ENCODE data around the gene FABP2.
"Not testable (repeated sequence)": the region's sequence is repeated elsewhere in the genome, so short reads cannot be mapped to it uniquely, and the experiment has no call there.

The FABP2 gene

GRCh38 chr4:119353364-119353763, 31.4 kb upstream of the FABP2 start:
- H3K36me3 ChIP-seq (ENCODE audit: control insufficient read depth in 1 of 2, insufficient read depth in 2 of 2, low read length in 2 of 2); H3K9me3 ChIP-seq (ENCODE audit: control insufficient read depth in 1 of 2, low read length in 2 of 2); H3K27me3 ChIP-seq (ENCODE audit: control insufficient read depth in 1 of 2, insufficient read depth in 2 of 2, low read length in 2 of 2); H3K4me3 ChIP-seq (ENCODE audit: low read depth in 1 of 2, low read length in 2 of 2); H3K27ac ChIP-seq (ENCODE audit: low read depth, low read length); H3K4me1 ChIP-seq (ENCODE audit: control insufficient read depth in 1 of 2, insufficient read depth in 2 of 2, low read length in 2 of 2); H3K9ac ChIP-seq (ENCODE audit: low read depth in 1 of 2, low read length in 2 of 2): not testable (repeated sequence)

- H3K27ac ChIP-seq (ENCODE audit: low read depth, low read length); H3K27me3 ChIP-seq (ENCODE audit: control insufficient read depth in 1 of 2, insufficient read depth in 2 of 2, low read length in 2 of 2); H3K4me1 ChIP-seq (ENCODE audit: control insufficient read depth in 1 of 2, insufficient read depth in 2 of 2, low read length in 2 of 2); H3K9ac ChIP-seq (ENCODE audit: low read depth in 1 of 2, low read length in 2 of 2); H3K4me3 ChIP-seq (ENCODE audit: low read depth in 1 of 2, low read length in 2 of 2); H3K9me3 ChIP-seq (ENCODE audit: control insufficient read depth in 1 of 2, low read length in 2 of 2); H3K36me3 ChIP-seq (ENCODE audit: control insufficient read depth in 1 of 2, insufficient read depth in 2 of 2, low read length in 2 of 2): not testable (repeated sequence)
Measured at GRCh38 chr4:119348169-119348568, 26.2 kb upstream of the FABP2 start.

GRCh38 chr4:119343293-119343692, 21.4 kb upstream of the FABP2 start:
- H3K9me3 ChIP-seq (ENCODE audit: control insufficient read depth in 1 of 2, low read length in 2 of 2); H3K27me3 ChIP-seq (ENCODE audit: control insufficient read depth in 1 of 2, insufficient read depth in 2 of 2, low read length in 2 of 2); H3K4me1 ChIP-seq (ENCODE audit: control insufficient read depth in 1 of 2, insufficient read depth in 2 of 2, low read length in 2 of 2); H3K9ac ChIP-seq (ENCODE audit: low read depth in 1 of 2, low read length in 2 of 2); H3K27ac ChIP-seq (ENCODE audit: low read depth, low read length); H3K36me3 ChIP-seq (ENCODE audit: control insufficient read depth in 1 of 2, insufficient read depth in 2 of 2, low read length in 2 of 2); H3K4me3 ChIP-seq (ENCODE audit: low read depth in 1 of 2, low read length in 2 of 2): not testable (repeated sequence)

GRCh38 chr4:119339895-119340294, 18.0 kb upstream of the FABP2 start:
- H3K27me3 ChIP-seq (ENCODE audit: control insufficient read depth in 1 of 2, insufficient read depth in 2 of 2, low read length in 2 of 2); H3K27ac ChIP-seq (ENCODE audit: low read depth, low read length); H3K4me1 ChIP-seq (ENCODE audit: control insufficient read depth in 1 of 2, insufficient read depth in 2 of 2, low read length in 2 of 2); H3K4me3 ChIP-seq (ENCODE audit: low read depth in 1 of 2, low read length in 2 of 2); H3K9me3 ChIP-seq (ENCODE audit: control insufficient read depth in 1 of 2, low read length in 2 of 2); H3K9ac ChIP-seq (ENCODE audit: low read depth in 1 of 2, low read length in 2 of 2); H3K36me3 ChIP-seq (ENCODE audit: control insufficient read depth in 1 of 2, insufficient read depth in 2 of 2, low read length in 2 of 2): not testable (repeated sequence)

GRCh38 chr4:119337010-119337409, 15.1 kb upstream of the FABP2 start:
- no peaks in the 10 kb centered on the region for H3K4me1 ChIP-seq (ENCODE audit: control insufficient read depth in 1 of 2, insufficient read depth in 2 of 2, low read length in 2 of 2)
- no peak overlapping the region for H3K4me3 ChIP-seq (ENCODE audit: low read depth in 1 of 2, low read length in 2 of 2)
- H3K27me3 ChIP-seq (ENCODE audit: control insufficient read depth in 1 of 2, insufficient read depth in 2 of 2, low read length in 2 of 2), result no peaks in the 10 kb centered on the region
- H3K9me3 ChIP-seq (ENCODE audit: control insufficient read depth in 1 of 2, low read length in 2 of 2), result no peaks in the 10 kb centered on the region
- H3K36me3 ChIP-seq (ENCODE audit: control insufficient read depth in 1 of 2, insufficient read depth in 2 of 2, low read length in 2 of 2), result no peaks in the 10 kb centered on the region
- H3K27ac ChIP-seq (ENCODE audit: low read depth, low read length), result no peak overlapping the region
- no peak overlapping the region for H3K9ac ChIP-seq (ENCODE audit: low read depth in 1 of 2, low read length in 2 of 2)

- not testable (repeated sequence) for H3K27ac ChIP-seq (ENCODE audit: low read depth, low read length); H3K9ac ChIP-seq (ENCODE audit: low read depth in 1 of 2, low read length in 2 of 2); H3K9me3 ChIP-seq (ENCODE audit: control insufficient read depth in 1 of 2, low read length in 2 of 2)
Measured at GRCh38 chr4:119336332-119336979, 14.5 kb upstream of the FABP2 start.

GRCh38 chr4:119329835-119330620, 8.1 kb upstream of the FABP2 start:
- H3K4me1 ChIP-seq (ENCODE audit: control insufficient read depth in 1 of 2, insufficient read depth in 2 of 2, low read length in 2 of 2), result peaks cover 8 to 11% of the 10 kb centered on the region in 2 donors
- H3K36me3 ChIP-seq (ENCODE audit: control insufficient read depth in 1 of 2, insufficient read depth in 2 of 2, low read length in 2 of 2), result no peaks in the 10 kb centered on the region
- H3K27ac ChIP-seq (ENCODE audit: low read depth, low read length), result no peak overlapping the region
- H3K9ac ChIP-seq (ENCODE audit: low read depth in 1 of 2, low read length in 2 of 2), result no peak overlapping the region
- H3K9me3 ChIP-seq (ENCODE audit: control insufficient read depth in 1 of 2, low read length in 2 of 2), result no peaks in the 10 kb centered on the region
- H3K27me3 ChIP-seq (ENCODE audit: control insufficient read depth in 1 of 2, insufficient read depth in 2 of 2, low read length in 2 of 2), result no peaks in the 10 kb centered on the region
- no peak overlapping the region for H3K4me3 ChIP-seq (ENCODE audit: low read depth in 1 of 2, low read length in 2 of 2)

More at GRCh38 chr4:119336332-119336979, 14.5 kb upstream of the FABP2 start:
- H3K4me1 ChIP-seq (ENCODE audit: control insufficient read depth in 1 of 2, insufficient read depth in 2 of 2, low read length in 2 of 2); H3K27me3 ChIP-seq (ENCODE audit: control insufficient read depth in 1 of 2, insufficient read depth in 2 of 2, low read length in 2 of 2); H3K36me3 ChIP-seq (ENCODE audit: control insufficient read depth in 1 of 2, insufficient read depth in 2 of 2, low read length in 2 of 2); H3K4me3 ChIP-seq (ENCODE audit: low read depth in 1 of 2, low read length in 2 of 2): not testable (repeated sequence)

- Histone ChIP-seq H3K4me3 (ENCODE audit: low read depth in 1 of 2, low read length in 2 of 2) (no peak overlapping the region), H3K27me3 (ENCODE audit: control insufficient read depth in 1 of 2, insufficient read depth in 2 of 2, low read length in 2 of 2) (no peaks in the 10 kb centered on the region), H3K36me3 (ENCODE audit: control insufficient read depth in 1 of 2, insufficient read depth in 2 of 2, low read length in 2 of 2) (no peaks in the 10 kb centered on the region), H3K9ac (ENCODE audit: low read depth in 1 of 2, low read length in 2 of 2) (no peak overlapping the region), H3K9me3 (ENCODE audit: control insufficient read depth in 1 of 2, low read length in 2 of 2) (no peaks in the 10 kb centered on the region), H3K27ac (ENCODE audit: low read depth, low read length) (no peak overlapping the region), H3K4me1 (ENCODE audit: control insufficient read depth in 1 of 2, insufficient read depth in 2 of 2, low read length in 2 of 2) (peaks cover 8 to 11% of the 10 kb centered on the region in 2 donors)
Measured at GRCh38 chr4:119328695-119329094, 6.8 kb upstream of the FABP2 start.

GRCh38 chr4:119317990-119318389, 3.9 kb downstream of the FABP2 start:
- H3K27ac ChIP-seq (ENCODE audit: low read depth, low read length), result no peak overlapping the region
- H3K4me1 ChIP-seq (ENCODE audit: control insufficient read depth in 1 of 2, insufficient read depth in 2 of 2, low read length in 2 of 2), result peaks cover 4 to 6% of the 10 kb centered on the region in 2 donors
- H3K36me3 ChIP-seq (ENCODE audit: control insufficient read depth in 1 of 2, insufficient read depth in 2 of 2, low read length in 2 of 2), result peaks cover 3 to 4% of the 10 kb centered on the region in 2 donors
- H3K27me3 ChIP-seq (ENCODE audit: control insufficient read depth in 1 of 2, insufficient read depth in 2 of 2, low read length in 2 of 2), result no peaks in the 10 kb centered on the region
- H3K9ac ChIP-seq (ENCODE audit: low read depth in 1 of 2, low read length in 2 of 2), result no peak overlapping the region
- no peaks in the 10 kb centered on the region for H3K9me3 ChIP-seq (ENCODE audit: control insufficient read depth in 1 of 2, low read length in 2 of 2)
- H3K4me3 ChIP-seq (ENCODE audit: low read depth in 1 of 2, low read length in 2 of 2), result no peak overlapping the region

GRCh38 chr4:119315036-119315435, 6.9 kb downstream of the FABP2 start:
- H3K36me3 ChIP-seq (ENCODE audit: control insufficient read depth in 1 of 2, insufficient read depth in 2 of 2, low read length in 2 of 2), result peaks cover 3 to 4% of the 10 kb centered on the region in 2 donors
- no peaks in the 10 kb centered on the region for H3K27me3 ChIP-seq (ENCODE audit: control insufficient read depth in 1 of 2, insufficient read depth in 2 of 2, low read length in 2 of 2)
- H3K4me1 ChIP-seq (ENCODE audit: control insufficient read depth in 1 of 2, insufficient read depth in 2 of 2, low read length in 2 of 2), result no peaks in the 10 kb centered on the region
- H3K9me3 ChIP-seq (ENCODE audit: control insufficient read depth in 1 of 2, low read length in 2 of 2), result no peaks in the 10 kb centered on the region
- no peak overlapping the region for H3K9ac ChIP-seq (ENCODE audit: low read depth in 1 of 2, low read length in 2 of 2)
- no peak overlapping the region for H3K27ac ChIP-seq (ENCODE audit: low read depth, low read length)
- H3K4me3 ChIP-seq (ENCODE audit: low read depth in 1 of 2, low read length in 2 of 2), result no peak overlapping the region
